Measurements from ENCODE around the gene SAPCD2. TPM values are rescaled to one million over a fixed set of nuclear protein-coding genes. Genes with fewer than 3 reads are reported as not detected.

SAPCD2 gene
- total and polyA plus RNA-seq, 2 of the 8 experiments (the other 6 are each of a cell fraction or from before 2014, with no cell fraction given) = 12.7 to 32.1 TPM

DNA sequence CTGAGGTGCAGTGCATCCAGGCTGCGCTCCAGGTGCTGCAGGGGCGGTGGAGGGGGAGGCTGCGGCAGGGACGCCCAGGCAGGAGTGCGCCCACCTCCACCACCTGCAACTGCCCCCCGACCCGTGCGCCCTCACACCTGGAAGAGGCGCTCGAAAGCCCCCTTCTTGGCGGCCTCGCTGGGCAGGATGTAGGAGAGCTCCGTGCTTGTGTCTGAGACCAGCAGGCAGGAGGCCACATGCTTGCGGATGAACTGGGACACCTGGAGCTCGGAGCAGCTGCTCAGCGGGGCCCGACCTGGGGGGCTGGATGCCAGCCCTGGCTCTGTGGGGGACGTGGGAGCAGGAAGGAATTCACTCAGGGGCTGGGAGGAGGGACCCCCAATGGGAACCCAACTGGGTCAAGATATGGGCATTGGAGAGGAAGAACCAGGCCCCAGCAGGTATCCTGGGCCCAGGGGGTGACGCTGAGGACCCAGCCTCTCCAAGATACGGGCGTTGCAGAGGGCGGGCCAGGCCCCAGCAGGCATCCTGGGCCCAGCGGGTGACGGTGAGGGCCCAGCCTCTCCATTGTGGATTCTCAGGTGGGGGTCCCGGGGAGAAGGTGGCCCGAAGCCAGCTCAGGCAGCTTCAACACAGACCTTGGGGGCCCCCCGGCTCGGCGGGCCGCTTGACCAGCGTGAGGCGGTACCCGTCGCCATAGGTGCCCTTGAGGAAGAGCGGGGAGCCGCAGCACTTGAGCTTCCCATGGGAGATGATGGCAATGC, 55.4 kb downstream of the SAPCD2 start (continued):
- TF ChIP-seq, protein P1, sequence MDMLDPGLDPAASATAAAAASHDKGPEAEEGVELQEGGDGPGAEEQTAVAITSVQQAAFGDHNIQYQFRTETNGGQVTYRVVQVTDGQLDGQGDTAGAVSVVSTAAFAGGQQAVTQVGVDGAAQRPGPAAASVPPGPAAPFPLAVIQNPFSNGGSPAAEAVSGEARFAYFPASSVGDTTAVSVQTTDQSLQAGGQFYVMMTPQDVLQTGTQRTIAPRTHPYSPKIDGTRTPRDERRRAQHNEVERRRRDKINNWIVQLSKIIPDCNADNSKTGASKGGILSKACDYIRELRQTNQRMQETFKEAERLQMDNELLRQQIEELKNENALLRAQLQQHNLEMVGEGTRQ (IDR thresholded peaks at IDR 0.05; ENCODE audit: low read length) = no peak
- TF ChIP-seq SAP30 (IDR thresholded peaks at IDR 0.05; ENCODE audit: insufficient read depth, insufficient replicate concordance, low read length) (no peak), RAD21 (IDR thresholded peaks at IDR 0.05 in 1 of 2, conservative IDR thresholded peaks at IDR 0.05 in 1 of 2; ENCODE audit: low read depth in 2 of 2, low read length in 2 of 2) (no peak), MAFK (IDR thresholded peaks at IDR 0.05; ENCODE audit: low read depth, low read length) (no peak), POLR2A (IDR thresholded peaks at IDR 0.05; ENCODE audit: control extremely low read depth in 1 of 2, low read depth in 2 of 2, low read length in 2 of 2) (no peak), RBBP5 (IDR thresholded peaks at IDR 0.05; ENCODE audit: borderline replicate concordance, low read depth, low read length) (no peak), TAF1 (IDR thresholded peaks at IDR 0.05; ENCODE audit: low read depth, low read length) (no peak), GABPA (IDR thresholded peaks at IDR 0.05; ENCODE audit: borderline replicate concordance, insufficient read depth, low read length) (no peak), PHF8 (conservative IDR thresholded peaks at IDR 0.05; ENCODE audit: low read depth, low read length) (no peak), SP2 (IDR thresholded peaks at IDR 0.05; ENCODE audit: low read length) (no peak)
- TF ChIP-seq, protein P2, sequence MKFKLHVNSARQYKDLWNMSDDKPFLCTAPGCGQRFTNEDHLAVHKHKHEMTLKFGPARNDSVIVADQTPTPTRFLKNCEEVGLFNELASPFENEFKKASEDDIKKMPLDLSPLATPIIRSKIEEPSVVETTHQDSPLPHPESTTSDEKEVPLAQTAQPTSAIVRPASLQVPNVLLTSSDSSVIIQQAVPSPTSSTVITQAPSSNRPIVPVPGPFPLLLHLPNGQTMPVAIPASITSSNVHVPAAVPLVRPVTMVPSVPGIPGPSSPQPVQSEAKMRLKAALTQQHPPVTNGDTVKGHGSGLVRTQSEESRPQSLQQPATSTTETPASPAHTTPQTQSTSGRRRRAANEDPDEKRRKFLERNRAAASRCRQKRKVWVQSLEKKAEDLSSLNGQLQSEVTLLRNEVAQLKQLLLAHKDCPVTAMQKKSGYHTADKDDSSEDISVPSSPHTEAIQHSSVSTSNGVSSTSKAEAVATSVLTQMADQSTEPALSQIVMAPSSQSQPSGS (IDR thresholded peaks at IDR 0.05; ENCODE audit: low read length) = no peak
